ENCODE results near the gene TMEM161B.
"Not testable (repeated sequence)": the region's sequence is repeated elsewhere in the genome, so short reads cannot be mapped to it uniquely, and the experiment has no call there.

TMEM161B gene

DNA sequence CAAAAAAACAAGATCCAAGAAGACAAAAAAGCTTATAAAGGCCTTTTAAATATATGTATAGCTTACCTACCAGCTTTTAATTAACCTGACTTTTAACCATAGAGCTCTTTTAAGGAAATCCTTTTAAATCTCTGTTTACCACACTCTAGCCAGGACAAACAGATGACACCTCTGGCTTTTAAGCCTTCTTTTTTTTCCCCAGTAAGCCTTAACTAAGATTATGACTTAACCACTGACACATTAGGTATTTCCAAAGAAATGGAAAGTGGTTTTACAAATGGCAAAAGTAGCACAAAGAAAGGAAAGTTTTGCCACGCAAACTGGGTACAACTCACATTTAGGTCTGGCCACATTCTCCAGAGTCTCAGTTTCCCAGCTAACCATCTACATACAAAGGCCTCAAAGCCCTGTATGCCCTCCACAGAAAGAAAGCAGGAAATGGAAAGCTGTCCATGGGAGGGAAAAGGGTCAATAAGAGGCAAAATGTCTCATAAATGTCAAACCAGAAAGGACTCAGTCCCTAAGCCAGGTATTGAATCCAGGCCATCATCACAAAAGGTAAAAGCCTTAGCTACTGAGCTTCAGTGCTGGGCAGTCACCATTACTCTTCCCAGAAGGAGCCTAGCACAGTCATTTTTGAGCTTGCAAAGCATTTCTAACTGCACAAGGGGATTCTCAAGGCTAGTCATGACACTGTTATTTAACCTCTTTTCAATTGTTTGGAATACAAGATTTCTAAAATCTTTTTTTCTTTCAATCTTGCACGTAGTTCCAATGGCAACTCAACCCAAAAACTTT is 19.7 kb downstream of the TMEM161B start:
- no peak for DNase-seq

DNA sequence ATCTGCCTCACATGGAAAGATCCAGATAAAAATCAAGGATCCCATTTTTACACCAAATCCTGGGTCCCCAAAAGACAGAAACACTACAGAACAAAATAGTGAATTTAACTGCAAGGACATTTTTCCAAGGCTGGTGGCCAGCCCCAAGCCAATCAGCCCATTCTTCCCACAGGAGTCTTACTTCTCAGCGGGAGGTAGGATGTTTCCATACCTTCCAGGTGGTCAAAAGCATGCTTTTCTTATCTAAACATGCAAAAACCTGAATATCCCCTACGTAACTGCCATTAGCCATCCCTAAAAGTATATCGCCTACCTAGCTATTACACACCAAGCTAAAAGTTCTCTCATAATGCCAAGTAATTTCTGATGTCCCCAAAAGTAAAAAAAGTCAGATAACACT is 20.6 kb downstream of the TMEM161B start:
- no peak for DNase-seq

DNA sequence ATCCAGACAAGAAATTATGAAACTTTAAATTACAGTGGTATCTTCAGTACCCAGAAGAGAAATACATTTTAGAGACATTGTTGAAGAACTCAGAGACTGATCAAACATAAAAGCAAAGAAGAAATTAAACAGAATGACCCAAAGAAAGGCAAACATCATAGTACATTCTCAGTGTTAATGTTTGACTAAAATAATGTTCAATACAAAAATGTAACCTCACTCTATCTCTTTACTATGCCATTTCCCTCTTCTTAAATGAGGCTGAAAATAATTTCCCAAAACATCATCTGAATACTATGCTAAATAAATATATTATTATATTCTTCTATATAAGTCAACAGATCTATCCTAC is 22.8 kb downstream of the TMEM161B start:
- no peak for DNase-seq

DNA sequence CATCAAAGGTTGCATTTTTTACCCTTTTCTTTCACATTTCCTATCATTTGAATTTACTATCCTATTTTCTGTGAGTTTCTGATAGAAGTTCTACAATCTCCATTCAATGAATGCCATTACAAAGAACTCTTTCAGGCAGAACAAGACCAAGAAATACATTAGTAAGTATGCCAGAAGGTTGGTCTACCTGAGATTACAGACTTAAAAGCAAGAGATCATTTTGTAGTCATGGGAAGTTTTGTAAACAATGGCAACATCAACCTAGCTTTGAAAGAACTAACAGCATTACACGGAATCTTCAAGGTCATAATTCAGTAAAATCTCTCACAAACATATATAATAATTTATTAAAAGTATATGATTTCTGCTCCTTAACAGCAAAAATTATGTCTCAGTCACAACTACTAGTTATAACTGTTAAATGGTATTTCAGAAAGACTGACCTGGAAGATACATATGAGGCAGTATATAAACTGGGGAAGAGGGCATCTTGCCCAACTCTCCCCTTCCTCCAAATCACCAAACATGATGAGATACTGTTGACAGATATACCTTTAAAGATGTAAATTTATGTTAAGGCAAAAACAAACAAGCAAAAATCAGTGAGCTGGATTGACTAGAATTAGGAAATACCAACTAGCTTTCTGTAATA is 23.3 kb downstream of the TMEM161B start:
- DNase-seq, result no peak

DNA sequence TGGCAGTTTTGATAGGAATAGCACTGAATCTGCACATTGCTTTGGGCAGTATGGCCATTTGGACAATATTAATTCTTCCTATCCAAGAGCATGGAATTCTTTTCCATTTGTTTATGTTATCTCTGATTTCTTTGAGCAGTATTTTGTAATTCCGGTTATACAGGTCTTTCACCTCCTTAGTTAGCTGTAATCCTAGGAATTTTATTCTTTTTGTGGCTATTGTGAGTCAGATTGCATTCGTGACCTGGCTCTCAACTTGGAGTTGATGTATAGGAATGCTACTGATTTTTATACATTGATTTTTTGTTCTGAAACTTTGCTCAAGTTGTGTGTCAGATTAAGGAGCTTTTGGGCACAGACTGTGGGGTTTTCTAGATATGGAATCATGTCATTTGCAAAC is 24.0 kb downstream of the TMEM161B start:
- no peak for DNase-seq

DNA sequence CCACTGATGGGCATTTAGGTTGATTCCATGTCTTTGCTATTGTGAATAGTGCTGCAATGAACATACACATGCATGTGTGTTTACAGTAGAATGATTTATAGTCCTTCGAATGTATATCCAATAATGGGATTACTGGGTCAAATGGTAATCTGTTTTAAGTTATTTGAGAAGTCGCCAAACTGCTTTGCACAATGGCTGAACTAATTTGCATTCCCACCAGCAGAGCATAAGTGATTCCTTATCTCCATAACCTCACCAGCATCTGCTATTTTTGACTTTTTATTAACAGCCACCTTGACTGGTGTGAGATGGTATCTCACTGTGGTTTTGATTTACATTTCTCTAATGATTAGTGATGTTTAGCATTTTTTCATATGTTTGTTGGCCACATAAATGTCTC is 25.2 kb downstream of the TMEM161B start:
- DNase-seq, result not testable (repeated sequence)

DNA sequence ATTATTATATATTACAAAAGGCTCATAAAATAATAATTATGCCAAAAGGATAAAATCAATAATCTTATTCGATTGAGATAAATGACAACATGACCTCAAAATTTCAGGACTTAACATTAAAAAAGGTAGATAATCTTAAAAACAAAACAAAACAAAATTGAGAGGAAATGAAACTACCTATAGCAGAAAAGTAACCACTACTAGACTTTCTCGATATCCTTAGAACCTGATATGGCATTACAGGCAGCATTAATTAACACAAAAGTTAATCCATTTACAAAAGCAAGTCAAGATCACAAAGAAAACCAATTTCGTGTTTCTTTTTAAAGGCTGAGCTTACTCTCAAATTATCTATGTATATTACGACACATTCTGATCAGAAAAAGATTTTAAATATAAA is 29.9 kb downstream of the TMEM161B start:
- no peak for DNase-seq

DNA sequence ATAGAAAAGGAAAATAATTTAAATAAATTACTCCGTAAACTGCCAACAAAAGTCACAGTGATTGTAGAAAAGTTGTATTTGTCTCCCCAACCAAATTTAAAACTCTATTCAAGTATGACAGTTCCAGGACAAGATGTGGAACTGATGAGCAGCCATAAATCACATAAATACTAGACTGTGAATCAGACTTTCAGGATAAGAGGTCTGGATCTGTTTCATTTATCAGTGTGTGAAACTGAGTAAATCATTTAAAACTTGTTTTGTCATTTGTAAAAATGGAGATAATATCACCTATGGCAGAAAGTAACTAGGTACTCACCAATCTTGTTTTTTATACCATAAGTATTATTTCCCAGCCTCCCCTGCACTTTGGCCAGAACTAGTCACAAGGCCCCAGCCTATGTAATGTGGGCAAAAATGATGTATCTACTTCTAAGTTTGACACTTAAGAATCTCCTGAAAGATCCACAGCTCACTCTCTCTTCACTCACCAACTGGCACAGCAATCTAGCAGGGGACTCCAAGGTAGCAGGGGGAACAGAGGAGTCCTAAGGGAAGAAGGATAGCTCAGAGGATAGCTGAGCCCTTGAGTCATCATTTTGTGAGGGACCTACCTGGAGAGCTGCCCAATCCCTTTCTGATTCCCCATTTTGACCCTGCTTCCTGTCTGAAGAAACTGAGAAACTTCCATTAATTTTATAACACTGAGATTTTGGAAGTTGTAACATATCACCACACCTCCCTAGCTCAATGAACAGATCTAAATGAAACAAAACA is 31.6 kb downstream of the TMEM161B start:
- no peak for DNase-seq

DNA sequence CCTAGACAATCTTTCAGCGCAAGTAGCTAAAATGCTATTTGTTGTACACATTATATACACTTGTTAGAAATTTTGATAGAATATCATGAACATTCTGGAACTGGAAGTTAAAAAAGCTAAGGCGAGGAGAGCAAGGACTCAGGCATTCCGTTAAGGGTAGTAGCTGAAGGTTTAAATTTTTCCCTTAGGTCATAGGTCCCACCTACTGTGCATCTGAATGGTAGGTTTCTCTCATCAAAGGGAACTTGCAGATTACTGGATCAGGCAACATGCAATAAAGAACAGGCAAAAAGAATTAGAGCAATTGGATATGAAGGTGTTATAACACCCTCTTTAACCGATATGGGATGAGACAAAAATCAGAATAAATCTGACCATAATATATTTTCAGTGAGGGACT is 32.8 kb downstream of the TMEM161B start:
- no peak for DNase-seq

DNA sequence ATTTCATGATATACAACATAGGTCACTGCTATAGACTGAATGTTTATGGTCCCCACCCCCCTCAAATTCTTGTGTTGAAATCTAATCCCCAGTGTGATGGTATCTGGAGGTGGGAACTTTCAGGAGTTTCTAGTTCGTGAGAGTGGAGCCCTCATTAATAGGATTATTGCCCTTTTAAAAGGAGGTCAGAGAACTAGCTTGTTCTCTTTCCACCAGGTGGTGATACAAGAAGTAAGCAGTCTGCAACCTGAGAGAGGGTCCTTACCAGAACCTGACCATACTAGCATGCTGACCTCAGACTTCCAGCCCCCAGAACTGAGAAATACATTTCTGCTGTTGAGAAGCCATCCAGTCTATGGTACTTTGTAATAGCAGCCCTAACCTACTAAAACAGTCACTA is 33.3 kb downstream of the TMEM161B start:
- DNase-seq, result no peak

DNA sequence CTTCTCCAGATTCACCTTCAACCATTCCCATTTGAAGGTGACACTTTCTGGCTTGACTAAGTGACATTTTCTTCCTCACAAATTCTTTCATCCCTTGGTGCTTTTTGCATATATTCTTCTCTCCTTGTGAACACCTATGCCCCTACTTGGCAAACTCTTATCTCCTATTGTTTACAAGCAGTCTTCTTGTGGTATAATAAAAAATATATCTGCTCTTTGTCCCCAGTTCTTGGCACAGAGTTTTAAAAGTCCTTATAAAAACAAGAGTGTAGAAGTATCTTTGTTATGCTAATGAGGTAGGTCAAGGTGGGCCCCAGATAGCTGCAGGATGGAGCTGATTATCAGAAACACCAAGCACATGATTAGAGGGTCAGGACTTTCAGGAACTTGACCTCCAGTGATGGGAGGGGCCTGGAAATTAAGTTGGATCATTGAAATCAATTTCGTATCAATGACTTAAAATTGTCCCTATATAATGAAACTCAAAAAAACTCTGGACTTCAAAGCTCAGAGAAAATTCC is 38.0 kb downstream of the TMEM161B start:
- no peak for DNase-seq

DNA sequence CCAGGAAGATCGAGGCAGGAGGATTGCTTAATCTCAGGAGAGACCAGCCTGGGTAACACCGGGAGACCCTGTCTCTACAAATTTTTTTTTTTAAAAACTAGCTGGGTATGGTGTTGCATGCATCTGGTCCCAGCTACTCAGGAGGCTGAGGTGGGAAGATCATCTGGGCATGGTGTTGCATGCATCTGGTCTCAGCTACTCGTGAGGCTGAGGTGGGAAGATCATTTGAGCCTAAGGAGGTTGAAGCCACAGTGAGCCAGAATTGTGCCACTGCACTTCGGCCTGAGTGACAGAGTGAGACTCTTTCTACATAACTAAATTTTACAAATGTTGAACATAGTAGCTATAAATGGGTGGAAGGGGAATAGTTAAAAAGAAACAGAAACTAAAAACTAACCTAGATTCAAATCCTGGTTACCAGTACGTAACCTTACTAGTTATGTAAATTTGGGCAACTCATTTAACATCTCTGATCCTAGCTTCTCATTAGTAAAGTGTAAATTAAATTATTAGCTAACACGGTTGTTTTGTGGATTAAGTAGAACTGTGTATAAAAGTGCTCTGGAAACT is 41.7 kb downstream of the TMEM161B start:
- DNase-seq, result no peak

DNA sequence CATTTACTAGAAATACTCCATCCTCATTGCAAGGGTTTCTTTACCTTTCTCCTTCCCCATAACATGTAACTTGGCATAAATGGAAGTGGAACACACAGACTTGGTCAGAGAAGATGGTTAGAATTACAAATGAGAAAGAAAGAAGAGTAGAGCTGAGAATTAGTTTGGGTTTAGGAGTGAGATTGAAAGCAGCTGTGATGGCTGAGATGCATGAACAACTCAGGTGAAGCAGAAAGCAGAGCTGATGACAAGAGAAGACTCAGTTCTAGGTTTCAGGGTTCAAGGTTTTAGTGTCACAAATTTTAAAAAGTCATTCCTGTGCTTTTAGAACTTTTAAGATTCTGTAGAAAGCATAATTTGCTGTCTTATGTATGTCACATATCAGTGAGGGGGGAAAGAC is 54.0 kb downstream of the TMEM161B start:
- DNase-seq, result no peak

DNA sequence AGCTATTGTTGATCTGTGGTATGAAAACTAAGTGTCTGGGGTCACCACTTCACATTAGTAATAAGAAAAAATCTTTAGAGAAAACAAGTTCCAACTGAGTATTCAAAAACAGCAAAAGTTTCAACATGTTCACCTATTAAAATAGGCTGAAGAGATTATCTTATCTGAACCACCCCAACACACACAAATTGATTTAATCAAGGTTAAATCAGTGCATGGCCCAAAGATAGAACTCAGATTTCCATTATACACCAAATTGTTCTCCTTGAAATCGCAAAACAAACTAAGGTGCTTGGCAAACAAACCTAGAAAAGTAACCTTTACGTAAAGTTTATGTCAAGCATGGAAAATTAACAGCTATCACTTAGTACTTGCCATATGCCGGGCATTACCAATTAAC is 61.1 kb downstream of the TMEM161B start:
- no peak for DNase-seq

DNA sequence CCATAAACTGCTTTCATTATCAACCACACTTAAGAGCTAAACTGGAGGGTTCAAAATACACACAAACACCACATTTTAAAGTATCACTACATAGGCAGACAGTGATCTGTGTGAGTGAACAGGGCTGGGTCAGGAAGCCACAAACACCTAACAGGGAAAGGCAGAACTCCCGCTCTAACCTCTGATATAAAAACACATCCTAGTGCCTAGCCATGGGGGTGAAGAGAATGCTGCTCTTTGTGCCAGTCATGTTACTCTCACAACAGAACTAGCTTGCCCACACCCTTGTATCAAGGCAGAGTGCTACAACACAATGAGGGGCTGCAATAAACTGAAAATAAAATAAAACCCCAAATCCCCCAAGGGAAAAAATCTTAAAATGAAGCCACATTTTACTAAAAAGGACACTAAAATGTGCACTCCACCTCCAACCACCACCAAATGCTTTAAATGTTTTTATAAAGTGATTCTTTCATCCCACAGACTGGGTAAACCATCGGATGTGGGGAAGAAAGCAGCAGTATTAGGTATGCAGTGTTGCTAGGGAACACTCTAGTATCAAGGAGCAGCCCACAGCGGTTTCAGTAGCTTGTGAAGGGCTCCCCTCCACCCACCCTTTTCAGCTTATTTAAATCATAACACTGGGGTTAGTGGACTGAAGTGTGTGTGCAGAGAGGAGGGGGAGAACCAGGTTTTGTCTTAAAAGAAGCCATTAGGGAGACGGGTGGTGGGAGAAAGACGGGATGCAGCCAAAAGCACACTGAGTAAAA is 64.5 kb downstream of the TMEM161B start:
- DNase-seq, result peak; percentile 22 to 59

DNA sequence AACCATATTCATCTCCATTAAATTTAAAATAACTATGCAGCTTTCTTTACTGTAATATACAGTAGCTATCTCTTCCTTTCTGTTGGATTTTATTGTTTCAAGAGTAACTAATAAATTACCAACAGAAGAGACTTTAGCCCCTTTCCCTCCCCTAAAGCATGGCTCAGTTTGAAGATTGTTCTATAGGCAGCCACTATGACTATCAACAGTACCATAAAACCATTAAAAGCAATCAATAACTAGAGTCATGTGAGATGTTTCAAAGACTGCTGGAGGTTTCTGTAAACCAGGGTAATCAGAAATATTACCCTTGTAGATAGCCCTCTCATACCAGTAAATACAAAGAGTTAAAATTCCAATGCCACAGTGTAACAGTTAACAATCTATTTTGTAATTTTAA is 73.0 kb downstream of the TMEM161B start:
- DNase-seq, result no peak

DNA sequence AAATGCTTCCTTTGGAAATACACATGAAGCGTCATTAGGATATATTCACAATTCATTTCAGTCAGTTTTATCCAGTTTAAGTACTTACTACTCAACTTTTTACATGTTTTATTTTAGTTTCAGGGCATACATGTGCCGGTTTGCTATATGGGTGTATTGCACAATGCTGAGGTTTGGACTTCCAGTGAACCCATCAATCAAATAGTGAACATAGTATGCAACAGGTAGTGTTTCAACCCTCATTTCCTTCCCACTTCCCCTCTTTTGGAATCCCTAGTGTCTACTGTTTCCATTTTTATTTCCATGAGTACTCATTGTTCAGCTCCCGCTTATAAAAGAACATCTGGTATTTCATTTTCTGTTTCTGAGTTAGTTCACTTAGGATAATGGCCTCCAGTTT is 74.7 kb downstream of the TMEM161B start:
- DNase-seq, result no peak

DNA sequence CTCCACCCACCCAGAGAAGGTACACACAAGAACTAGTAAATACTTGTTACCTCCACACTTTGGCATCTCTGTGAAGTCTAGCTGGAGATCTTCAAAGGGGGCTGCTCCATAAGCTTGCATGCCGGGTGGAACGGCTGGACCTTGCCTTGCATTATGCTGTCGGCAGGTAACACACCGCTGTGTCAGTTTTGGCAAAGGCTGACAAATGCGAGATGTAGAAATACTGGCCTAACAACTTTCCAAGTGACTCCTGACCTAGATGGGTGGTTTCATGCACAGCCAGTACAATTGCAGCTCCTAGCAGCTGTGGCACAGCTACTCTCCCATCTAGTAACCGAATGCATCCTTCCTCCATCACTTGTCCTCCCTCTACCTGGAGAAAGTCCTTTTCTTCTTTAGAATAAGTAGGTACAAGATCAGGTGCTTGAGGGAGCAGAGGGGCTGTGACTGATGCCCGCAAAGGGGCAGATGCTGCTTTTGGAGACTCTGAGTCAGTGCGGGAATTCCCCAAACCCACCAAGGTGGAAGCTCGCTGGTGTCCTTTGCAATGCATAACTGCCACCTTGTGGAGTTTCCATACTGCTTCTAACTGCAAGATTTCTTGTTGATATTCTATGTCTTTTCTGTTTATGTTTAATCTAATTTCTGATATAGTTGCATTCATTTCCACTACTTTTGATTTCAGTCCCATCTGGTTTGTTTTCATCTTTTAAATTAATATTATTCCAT is 78.4 kb downstream of the TMEM161B start:
- DNase-seq, result peak; percentile 18 to 39

DNA sequence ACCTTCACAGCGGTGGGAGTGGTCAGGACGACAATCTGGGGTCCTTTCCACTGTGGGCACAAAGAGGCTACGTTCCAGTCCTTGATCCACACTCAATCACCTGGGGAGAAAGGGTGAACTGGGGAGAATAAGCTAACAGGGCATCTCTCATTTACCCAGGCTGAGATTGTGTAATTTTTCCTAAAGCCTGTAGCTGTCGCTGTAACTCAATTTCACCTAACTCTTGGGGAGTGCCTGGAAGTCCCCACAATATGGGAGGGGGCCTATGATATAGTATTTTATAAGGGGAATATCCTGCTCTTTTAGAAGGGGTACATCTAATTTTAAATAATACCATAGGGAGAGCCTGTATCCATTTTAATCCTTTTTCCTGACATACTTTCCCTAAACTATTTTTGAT is 79.2 kb downstream of the TMEM161B start:
- DNase-seq, result not testable (repeated sequence)

DNA sequence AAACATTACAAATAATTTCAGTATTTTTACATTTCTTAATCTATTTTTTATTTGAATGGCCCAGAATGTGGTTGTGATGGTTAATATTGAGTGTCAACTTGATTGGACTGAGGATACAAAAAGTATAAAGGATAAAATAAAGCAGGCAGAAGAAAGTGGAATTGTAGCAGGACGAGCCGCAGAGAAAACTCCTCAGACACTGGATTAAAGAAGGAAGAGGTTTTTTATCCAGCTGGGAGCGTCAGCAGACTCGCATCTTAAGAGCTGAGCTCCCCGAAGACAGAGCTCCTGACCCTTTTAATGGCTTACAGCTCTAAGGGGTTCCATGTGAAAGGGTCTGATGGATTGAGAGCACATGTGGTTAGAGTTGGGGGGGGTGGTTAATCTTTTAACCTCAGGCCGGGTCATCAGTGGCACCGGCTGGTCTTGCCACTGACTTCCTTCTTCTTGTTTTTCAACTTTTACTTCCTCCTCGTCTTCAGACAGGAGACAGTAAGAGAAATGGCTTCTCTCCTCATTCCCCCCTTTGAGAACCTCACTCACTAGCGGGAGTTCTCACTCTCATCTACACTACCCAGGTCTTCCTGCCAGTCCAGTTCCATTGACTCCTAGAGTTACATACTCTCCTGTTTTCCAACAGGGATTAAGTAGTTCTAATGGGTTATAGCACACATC is 80.0 kb downstream of the TMEM161B start:
- no peak for DNase-seq

DNA sequence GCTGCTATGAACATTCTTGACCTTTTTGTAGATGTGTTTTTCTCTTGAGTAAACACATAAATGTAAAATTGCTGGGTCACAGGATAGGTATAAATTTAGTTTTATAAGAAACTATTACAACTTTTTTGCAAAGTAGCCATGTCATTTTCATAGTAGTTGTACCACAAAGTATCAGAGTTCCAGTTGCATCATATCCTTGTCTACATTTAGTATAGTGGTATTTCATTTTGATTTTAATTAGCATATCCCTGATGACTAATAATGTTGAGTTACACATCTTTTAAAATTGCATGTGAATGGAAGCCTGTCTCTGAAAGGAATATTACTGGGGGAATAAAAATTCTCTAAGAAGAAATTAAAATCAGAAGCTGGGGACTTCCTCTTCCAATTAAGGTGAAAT is 85.4 kb downstream of the TMEM161B start:
- no peak for DNase-seq
